PC-9 (cell line): ENCODE data around the gene TRIM7.

ENCODE experiments used
- CTCF ChIP-seq: fragments of 200-600 bp; sonication (generic); conservative IDR thresholded peaks from 2 replicates; pipeline ENCODE4 v1.6.1; 2017; ENCODE audit warnings: mixed run types, antibody characterized with exemption, mild to moderate bottlenecking, moderate library complexity
- EZH2 ChIP-seq: fragments of 200-600 bp; sonication (generic); IDR thresholded peaks from 2 replicates; pipeline ENCODE4 v1.8.0; 2017; ENCODE audit warnings: antibody characterized with exemption, low read depth

GRCh38 chr5:181248277-181248676 is 43.3 kb upstream of the TRIM7 start:
- TF ChIP-seq CTCF: no peak
- TF ChIP-seq EZH2: no peak
